Cerebellar nuclear complex (tissue), 1 donor: ENCODE data around the gene TXNDC11.

ENCODE experiments used
- DNase-seq, 2 experiments: peaks; one replicate each; lab custom pipeline; 2025; lab: John Stamatoyannopoulos, UW

The TXNDC11 gene

GRCh38 chr16:11755022-11755760 lies 12.5 kb upstream of the TXNDC11 start:
- DNase-seq, result no peak

DNA sequence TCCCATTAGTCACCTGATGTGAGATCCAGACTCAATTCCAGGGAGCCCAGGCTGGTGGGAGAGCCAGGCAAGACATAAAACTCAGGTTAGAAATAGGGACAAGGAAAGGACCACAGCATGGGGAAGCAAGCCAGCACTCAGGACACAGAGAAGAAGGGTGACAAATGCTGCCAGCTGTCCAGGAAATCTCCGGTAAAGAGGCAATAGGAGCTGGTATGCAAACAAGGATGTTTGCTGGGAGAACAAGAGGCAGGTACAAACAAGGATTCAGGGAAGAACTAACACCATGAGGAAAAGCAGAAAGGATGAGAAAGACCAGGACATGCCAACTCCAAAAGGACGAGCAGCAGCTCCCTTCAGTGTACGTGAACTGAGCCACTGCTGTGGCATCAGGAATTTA lies 10.2 kb upstream of the TXNDC11 start:
- DNase-seq, result no peak

DNA sequence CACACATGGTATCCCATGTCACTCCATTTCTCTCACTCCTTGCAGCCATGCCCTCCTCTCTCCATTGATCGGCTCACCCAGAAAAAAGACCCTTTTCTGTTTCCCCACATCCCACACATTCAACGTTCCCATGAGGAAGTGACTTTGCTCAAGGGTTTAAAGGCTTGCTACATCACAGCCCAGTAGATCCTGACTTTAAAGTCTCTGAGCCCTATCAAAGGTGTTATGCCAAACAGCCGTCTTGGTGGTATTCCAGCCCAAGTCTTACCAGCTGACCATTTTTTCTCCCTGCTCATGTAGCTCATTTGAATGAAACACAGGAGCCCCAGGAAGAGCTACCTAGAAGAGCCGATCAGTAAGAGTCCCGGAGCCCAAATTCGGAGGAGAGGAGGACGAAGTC lies 7.4 kb upstream of the TXNDC11 start:
- no peak for DNase-seq

DNA sequence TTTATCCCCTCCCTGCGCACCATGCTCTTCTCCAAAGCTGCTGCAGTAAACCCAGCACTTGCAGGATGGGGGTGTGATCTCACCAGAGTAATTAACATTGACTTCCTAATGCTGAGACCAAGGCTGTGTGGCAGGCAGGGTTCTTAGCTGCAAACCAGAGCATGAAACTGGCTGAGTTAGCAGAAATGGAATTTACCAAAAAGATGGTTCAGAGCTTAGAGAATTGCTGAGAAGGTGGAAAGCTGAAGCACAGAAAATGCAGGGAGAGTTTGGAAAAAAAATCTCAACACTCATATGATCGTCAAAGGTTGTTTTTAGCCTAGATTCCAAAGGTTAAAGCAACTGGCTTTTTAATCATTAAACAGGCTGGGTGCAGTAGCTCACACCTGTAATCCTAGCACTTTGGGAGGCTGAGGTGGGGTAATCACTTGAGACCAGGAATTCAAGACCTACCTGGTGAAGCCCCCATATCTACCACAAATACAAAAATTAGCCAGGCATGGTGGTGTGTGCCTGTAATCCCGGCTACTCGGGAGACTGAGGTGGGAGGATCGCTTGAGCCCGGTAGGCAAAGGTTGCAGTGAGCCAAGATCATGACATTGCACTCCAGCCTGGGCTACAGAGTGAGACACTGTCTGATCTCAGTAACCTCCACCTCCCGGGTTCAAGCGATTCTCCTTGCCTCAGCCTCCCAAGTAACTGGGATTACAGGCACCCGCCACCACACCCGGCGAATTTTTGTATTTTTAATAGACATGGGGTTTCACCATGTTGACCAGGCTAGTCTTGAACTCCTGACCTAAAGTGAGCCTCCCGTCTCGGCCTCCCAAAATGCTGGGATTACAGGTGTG lies 6.0 kb upstream of the TXNDC11 start:
- DNase-seq, result no peak

- DNase-seq, result no peak
Observed at GRCh38 chr16:11747949-11748403, 5.3 kb upstream of the TXNDC11 start.

DNA sequence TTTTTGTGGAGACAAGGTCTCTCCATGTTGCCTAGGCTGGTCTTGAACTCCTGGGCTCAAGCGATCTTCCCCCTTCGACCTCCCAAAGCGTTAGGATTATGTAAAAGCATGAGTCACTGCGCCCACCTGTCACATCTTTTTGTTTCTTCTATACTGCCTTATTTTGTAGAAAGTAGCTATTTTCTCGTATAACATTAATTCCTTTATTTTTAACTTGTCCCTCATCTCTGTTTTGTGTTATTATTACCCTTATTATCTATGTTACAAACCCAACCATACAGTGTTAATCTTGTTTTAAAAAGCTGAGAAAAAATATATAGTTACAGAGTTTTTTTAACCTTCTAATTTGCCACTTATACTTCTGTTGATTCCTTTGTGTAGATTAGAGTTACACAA lies 1.4 kb upstream of the TXNDC11 start:
- no peak for DNase-seq

DNA sequence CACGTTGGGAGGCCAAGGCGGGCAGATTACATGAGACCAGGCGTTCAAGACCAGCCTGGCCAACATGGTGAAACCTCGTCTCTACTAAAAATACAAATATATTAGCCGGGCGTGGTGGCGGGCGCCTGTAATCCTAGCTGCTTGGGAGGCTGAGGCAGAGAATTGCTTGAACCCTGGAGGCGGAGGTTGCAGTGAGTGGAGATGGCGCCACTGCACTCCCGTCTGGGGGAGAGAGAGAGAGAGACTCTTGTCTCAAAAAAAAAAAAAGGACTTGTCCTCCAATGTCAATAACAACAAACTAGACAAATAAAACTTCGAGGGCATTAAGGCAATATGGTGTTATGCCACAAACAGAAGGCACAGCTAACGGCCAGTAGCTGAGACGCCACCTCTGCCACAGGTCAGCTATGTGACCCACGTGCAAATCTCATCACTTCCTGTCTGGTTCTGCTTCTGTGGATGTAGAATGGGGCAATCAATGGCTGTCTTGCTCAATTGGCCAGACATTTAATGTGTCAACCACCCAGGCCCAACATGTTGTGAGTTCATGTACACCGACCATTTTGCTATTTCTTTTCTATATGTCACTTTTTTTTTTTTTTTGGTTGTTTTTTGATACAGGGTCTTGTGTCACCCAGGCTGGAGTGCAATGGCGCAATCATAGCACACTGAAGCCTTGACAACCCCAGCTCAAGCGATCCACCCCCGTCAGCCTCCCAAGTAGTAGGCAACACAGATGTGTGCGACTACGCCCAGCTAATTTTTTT lies 834 bp upstream of the TXNDC11 start:
- no peak for DNase-seq

GRCh38 chr16:11742093-11742535 lies 543 bp downstream of the TXNDC11 start:
- no peak for DNase-seq

GRCh38 chr16:11740567-11740966 lies 2.1 kb downstream of the TXNDC11 start:
- no peak for DNase-seq

DNA sequence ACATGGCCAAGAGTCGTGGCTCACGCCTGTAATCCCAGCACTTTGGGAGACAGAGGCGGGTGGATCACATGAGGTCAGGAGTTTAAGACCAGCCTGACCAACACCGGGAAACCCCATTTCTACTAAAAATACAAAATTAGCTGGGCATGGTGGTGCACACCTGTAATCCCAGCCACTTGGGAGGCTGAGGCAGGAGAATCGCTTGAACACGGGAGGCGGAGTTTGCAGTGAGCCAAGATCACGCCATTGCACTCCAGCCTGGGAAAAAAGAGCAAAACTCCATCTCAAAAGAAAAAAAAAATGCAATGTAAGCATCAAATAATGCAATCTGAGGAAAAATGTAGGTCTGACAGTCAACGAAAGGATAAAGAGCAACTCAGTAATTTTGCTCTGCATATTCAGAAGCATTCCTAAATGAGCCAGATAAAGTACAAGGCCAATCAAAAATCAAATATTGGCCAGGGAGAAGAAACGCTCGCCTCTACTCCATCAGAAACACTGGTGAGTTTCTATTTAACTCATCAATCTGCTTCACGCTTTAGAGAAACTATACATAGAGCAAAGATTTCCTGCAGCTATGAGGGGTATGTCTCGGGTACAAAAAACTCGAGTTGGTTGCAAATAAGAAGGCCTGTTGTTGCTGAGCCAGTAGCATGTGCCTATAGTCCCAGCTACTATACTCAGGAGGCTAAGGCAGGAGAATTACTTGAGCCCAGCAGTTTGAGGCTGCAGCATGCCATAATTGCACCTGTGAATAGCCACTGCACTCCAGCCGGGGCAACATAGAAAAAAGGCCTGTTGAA lies 3.7 kb downstream of the TXNDC11 start:
- no peak for DNase-seq

DNA sequence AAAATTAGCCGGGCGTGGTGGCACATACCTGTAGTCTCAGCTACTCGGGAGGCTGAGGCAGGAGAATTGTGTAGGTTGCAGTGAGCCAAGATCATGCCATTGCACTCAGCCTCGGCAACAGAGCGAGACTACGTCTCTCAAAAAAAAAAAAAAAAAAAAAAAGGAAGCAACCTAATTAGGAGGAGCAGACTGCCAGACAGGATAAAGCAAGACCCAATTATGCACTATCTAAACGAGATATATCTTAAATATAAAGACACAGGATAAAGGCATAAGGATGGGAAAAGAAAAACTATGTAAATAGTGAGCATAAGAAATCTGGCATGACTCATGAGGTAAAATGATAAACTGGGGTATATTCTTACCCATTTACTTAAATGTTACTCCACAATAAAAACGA lies 4.9 kb downstream of the TXNDC11 start:
- DNase-seq, result no peak

- no peak for DNase-seq
Observed at GRCh38 chr16:11736903-11737302, 5.8 kb downstream of the TXNDC11 start.

- DNase-seq, result no peak
Observed at GRCh38 chr16:11735787-11736186, 6.9 kb downstream of the TXNDC11 start.

- no peak for DNase-seq
Observed at GRCh38 chr16:11734653-11735043, 8.0 kb downstream of the TXNDC11 start.

- DNase-seq, result no peak
Observed at GRCh38 chr16:11734025-11734652, 8.5 kb downstream of the TXNDC11 start.

- no peak for DNase-seq
Observed at GRCh38 chr16:11731222-11731621, 11.4 kb downstream of the TXNDC11 start.

DNA sequence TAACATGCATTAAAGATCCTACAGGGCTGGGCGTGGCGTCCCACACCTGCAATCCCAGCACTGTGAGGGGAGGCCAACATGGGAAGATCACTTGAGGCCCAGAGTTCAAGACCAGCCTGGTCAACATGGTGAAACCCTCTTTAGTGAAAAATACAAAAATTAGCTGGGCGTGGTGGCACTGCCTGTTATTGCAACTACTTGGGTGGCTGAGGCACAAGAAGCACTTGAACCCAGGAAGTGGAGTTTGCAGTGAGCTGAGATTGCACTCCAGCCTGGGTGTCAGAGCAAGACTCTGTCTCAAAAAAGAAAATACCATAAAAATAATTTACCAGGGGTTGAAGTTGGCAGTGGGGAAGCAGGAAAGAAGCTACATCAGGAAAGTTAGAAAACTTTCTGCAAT lies 12.9 kb downstream of the TXNDC11 start:
- no peak for DNase-seq

- no peak for DNase-seq
Observed at GRCh38 chr16:11727796-11728543, 14.7 kb downstream of the TXNDC11 start.

DNA sequence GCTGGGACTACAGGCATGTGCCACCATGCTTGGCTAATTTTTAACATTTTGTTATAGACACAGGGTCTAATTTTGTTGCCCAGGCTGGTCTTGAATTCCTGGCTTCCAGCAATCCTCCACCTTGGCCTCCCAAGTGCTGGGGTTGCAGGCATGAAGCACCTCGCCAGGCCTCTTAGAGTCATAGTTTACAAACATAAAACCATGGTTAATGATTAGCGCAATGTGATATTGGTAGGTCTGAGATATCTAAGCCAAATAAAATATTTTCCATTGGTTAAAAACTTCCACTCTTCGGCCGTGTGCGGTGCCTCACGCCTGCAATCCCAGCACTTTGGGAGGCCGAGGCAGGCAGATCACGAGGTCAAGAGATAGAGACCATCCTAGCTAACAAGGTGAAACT lies 16.6 kb downstream of the TXNDC11 start:
- DNase-seq, result no peak

DNA sequence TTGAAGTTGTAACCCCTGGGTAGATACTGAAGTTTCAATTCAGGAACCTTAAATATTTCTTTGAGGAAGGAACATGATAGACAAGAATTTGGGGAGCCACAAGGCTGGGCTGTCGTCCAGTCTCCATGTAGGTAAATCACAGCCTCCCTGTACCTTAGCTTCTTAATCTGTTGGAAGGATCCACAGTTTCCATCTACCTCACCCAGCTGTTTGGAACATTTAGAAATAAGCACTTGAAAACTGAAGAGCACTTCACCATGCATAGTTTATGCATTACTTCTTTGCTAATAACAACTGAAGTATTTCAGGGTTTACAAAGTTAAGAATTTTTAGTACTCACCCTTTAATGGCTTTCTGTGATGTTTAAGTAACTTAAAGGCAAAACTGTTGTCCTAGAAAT lies 17.2 kb downstream of the TXNDC11 start:
- no peak for DNase-seq

- DNase-seq, result no peak
Observed at GRCh38 chr16:11722468-11722808, 20.2 kb downstream of the TXNDC11 start.
